Liver (tissue), 9 donors: ENCODE results near the gene TMCO4. TPM values are rescaled to one million over a fixed set of nuclear protein-coding genes. Genes with fewer than 3 reads are reported as not detected.

ENCODE experiments used
- DNase-seq: peaks from one replicate; pipeline ENCODE4 v3.0.0-alpha.2; 2017; ENCODE audit warnings: low spot score
- H3K27ac ChIP-seq, 2 donors: one replicate each; pipeline ENCODE4 v1.7.0; 2013; ENCODE audit warnings: inconsistent platforms in 2 of 2, low read length in 2 of 2, control low read depth in 1 of 2, low read depth in 1 of 2, mild to moderate bottlenecking in 1 of 2
- H3K27me3 ChIP-seq, 4 donors: one replicate each; pipeline versions ENCODE4 v1.6.1 to v1.7.0; 2013; ENCODE audit warnings: low read length in 3 of 4, inconsistent platforms in 1 of 4, mild to moderate bottlenecking in 1 of 4, moderate library complexity in 1 of 4; ENCODE audit not compliant: control insufficient read depth in 4 of 4, insufficient read depth in 4 of 4
- H3K36me3 ChIP-seq, 4 donors: one replicate each; pipeline versions ENCODE4 v1.6.1 to v1.7.0; 2013; ENCODE audit warnings: low read length in 3 of 4, mild to moderate bottlenecking in 3 of 4, low read depth in 1 of 4, moderate library complexity in 1 of 4; ENCODE audit not compliant: control insufficient read depth in 4 of 4, insufficient read depth in 3 of 4
- H3K4me1 ChIP-seq, 4 donors: one replicate each; pipeline versions ENCODE4 v1.6.1 to v1.7.0; 2013; ENCODE audit warnings: low read length in 3 of 4, mild to moderate bottlenecking in 3 of 4, moderate library complexity in 1 of 4; ENCODE audit not compliant: control insufficient read depth in 4 of 4, insufficient read depth in 4 of 4
- H3K4me3 ChIP-seq, 3 donors: one replicate each; pipeline versions ENCODE4 v1.6.1 to v1.7.0; 2013; ENCODE audit warnings: low read length in 3 of 3, control low read depth in 1 of 3, low read depth in 1 of 3, mild to moderate bottlenecking in 1 of 3
- H3K9ac ChIP-seq, 2 donors: one replicate each; pipeline ENCODE4 v1.7.0; 2013; ENCODE audit warnings: low read length in 2 of 2, mild to moderate bottlenecking in 2 of 2, moderate library complexity in 2 of 2, control low read depth in 1 of 2, low read depth in 1 of 2
- H3K9me3 ChIP-seq, 4 donors: one replicate each; pipeline versions ENCODE4 v1.6.1 to v1.7.0; 2013; ENCODE audit warnings: low read length in 3 of 4; ENCODE audit not compliant: control insufficient read depth in 4 of 4
- ATF3 ChIP-seq: IDR thresholded peaks from 2 replicates; pipeline ENCODE4 v1.6.1; 2016; ENCODE audit warnings: antibody characterized with exemption
- CTCF ChIP-seq: fragments of 150-350 bp; IDR thresholded peaks from 2 replicates; pipeline ENCODE4 v1.5.1; 2017; ENCODE audit warnings: improper control_type of control experiment, low read depth, low read length; ENCODE audit not compliant: missing input control
- EGR1 ChIP-seq, 2 donors: IDR thresholded peaks; 2 replicates each; pipeline ENCODE4 v1.6.1; 2016 to 2018; ENCODE audit warnings: antibody characterized with exemption in 2 of 2, low read depth in 2 of 2
- FOXA1 ChIP-seq: IDR thresholded peaks from 2 replicates; pipeline ENCODE4 v1.6.1; 2016; ENCODE audit warnings: antibody characterized with exemption
- FOXA2 ChIP-seq: IDR thresholded peaks from 2 replicates; pipeline ENCODE4 v1.6.1; 2016; ENCODE audit warnings: antibody characterized with exemption
- GABPA ChIP-seq, 2 donors: IDR thresholded peaks in 1 of 2; conservative IDR thresholded peaks in 1 of 2; 2 replicates each; pipeline ENCODE4 v1.6.1; 2016; ENCODE audit warnings: antibody characterized with exemption in 2 of 2, mild to moderate bottlenecking in 1 of 2, moderate library complexity in 1 of 2
- JUND ChIP-seq, 2 donors: IDR thresholded peaks; 2 replicates each; pipeline ENCODE4 v1.6.1; 2016; ENCODE audit warnings: antibody characterized with exemption in 2 of 2
- MAX ChIP-seq: IDR thresholded peaks from 2 replicates; pipeline ENCODE4 v1.6.1; 2016; ENCODE audit warnings: antibody characterized with exemption
- NR2F2 ChIP-seq: IDR thresholded peaks from 2 replicates; pipeline ENCODE4 v1.6.1; 2016; ENCODE audit warnings: antibody characterized with exemption
- SP1 ChIP-seq: IDR thresholded peaks from 2 replicates; pipeline ENCODE4 v1.6.1; 2018; ENCODE audit warnings: antibody characterized with exemption, mild to moderate bottlenecking
- TAF1 ChIP-seq: conservative IDR thresholded peaks from 2 replicates; pipeline ENCODE4 v1.6.1; 2016; ENCODE audit warnings: antibody characterized with exemption, mild to moderate bottlenecking
- YY1 ChIP-seq: IDR thresholded peaks from 2 replicates; pipeline ENCODE4 v1.6.1; 2016; ENCODE audit warnings: antibody characterized with exemption, mild to moderate bottlenecking
- ZBTB33 ChIP-seq: IDR thresholded peaks from 2 replicates; pipeline ENCODE4 v1.6.1; 2016; ENCODE audit warnings: antibody characterized with exemption
- WGBS: extraction: QIAGEN DNeasy Blood & Tissue Kit; methylation state at CpG from one replicate; pipeline ENCODE4 v1.1.7; 2013; 5-methylcytosine and 5-hydroxymethylcytosine counted together
- polyA plus RNA-seq, 2 donors: library from polyadenylated mRNA; stranded (reverse) in 1 of 2; unstranded in 1 of 2; fragments of 200-250 nt in 1 of 2; fragments of >200 nt in 1 of 2; fragmentation: Nextera tagmentation in 1 of 2; extraction: Ambion mirVana in 1 of 2; gene quantifications; one replicate each; pipeline versions ENCODE4 v1.2.1 to v1.2.3, GENCODE V29; 2013 to 2015
- total RNA-seq, 2 donors: library from RNA; depleted of rRNA; stranded (reverse); fragments of >200 nt; gene quantifications; one replicate each; pipeline ENCODE4 v1.2.3, GENCODE V29; 2014
- TF ChIP-seq, protein P1 (sequence below): IDR thresholded peaks from 2 replicates; pipeline ENCODE4 v1.6.1; 2016; ENCODE audit warnings: antibody characterized with exemption, mild to moderate bottlenecking
- donor health status: healthy.
- donor health status: healthy.
- donor health status: healthy.
- donor health status: healthy.
- donor health status: healthy.

The TMCO4 gene
- total and polyA plus RNA-seq, 4 donors, result 4.0 to 9.5 (median 6.0) TPM

GRCh38 chr1:19797827-19798226 is 1.9 kb downstream of the TMCO4 start:
- Histone ChIP-seq H3K9ac (no peak overlapping the region), H3K27me3 (no peaks in the 10 kb centered on the region), H3K36me3 (peaks cover 0 to 5% (median 2%) of the 10 kb centered on the region in 4 donors), H3K9me3 (no peaks in the 10 kb centered on the region), H3K4me3 (no peak overlapping the region), H3K4me1 (peaks cover 0 to 18% (median 9%) of the 10 kb centered on the region in 4 donors), H3K27ac (no peak overlapping the region)
- TF ChIP-seq YY1, result no peak
- WGBS, result 69% methylated on average over 5 of the region's 5 CpGs
- DNase-seq, result no peak

DNA sequence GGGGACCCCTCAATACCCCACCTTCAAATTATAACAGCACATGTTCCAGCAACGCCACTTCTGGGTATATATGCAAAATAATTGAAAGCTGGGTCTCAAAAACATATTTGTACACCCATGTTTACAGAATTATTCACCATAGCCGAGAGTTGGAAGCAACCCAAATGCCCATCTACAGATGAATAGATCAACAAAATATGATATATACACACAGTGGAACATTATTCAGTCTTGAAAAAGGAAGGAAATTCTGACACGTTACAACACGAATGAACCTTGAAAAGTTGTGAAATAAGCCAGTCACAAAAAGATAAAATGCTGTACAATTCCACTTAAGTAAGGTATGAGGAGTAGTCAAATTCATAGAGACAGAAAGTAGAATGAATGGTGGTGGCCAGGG is 5.1 kb downstream of the TMCO4 start:
- Histone ChIP-seq H3K27me3 (no peaks in the 10 kb centered on the region), H3K27ac (no peak overlapping the region), H3K4me3 (no peak overlapping the region), H3K9me3 (no peaks in the 10 kb centered on the region), H3K4me1 (peaks cover 0 to 11% (median 7%) of the 10 kb centered on the region in 4 donors), H3K36me3 (peaks cover 5 to 12% (median 11%) of the 10 kb centered on the region in 4 donors), H3K9ac (no peak overlapping the region)
- TF ChIP-seq NR2F2 (no peak), GABPA (IDR thresholded peaks at IDR 0.05 in 1 of 2, conservative IDR thresholded peaks at IDR 0.05 in 1 of 2) (no peak), TAF1 (no peak), SP1 (no peak), JUND (IDR thresholded peaks at IDR 0.05) (no peak), ZBTB33 (no peak), MAX (no peak), ATF3 (no peak), FOXA1 (no peak), FOXA2 (no peak), EGR1 (IDR thresholded peaks at IDR 0.05; ENCODE audit: low read depth in 2 of 2) (no peak), YY1 (no peak), CTCF (no peak)
- TF ChIP-seq, protein P1, sequence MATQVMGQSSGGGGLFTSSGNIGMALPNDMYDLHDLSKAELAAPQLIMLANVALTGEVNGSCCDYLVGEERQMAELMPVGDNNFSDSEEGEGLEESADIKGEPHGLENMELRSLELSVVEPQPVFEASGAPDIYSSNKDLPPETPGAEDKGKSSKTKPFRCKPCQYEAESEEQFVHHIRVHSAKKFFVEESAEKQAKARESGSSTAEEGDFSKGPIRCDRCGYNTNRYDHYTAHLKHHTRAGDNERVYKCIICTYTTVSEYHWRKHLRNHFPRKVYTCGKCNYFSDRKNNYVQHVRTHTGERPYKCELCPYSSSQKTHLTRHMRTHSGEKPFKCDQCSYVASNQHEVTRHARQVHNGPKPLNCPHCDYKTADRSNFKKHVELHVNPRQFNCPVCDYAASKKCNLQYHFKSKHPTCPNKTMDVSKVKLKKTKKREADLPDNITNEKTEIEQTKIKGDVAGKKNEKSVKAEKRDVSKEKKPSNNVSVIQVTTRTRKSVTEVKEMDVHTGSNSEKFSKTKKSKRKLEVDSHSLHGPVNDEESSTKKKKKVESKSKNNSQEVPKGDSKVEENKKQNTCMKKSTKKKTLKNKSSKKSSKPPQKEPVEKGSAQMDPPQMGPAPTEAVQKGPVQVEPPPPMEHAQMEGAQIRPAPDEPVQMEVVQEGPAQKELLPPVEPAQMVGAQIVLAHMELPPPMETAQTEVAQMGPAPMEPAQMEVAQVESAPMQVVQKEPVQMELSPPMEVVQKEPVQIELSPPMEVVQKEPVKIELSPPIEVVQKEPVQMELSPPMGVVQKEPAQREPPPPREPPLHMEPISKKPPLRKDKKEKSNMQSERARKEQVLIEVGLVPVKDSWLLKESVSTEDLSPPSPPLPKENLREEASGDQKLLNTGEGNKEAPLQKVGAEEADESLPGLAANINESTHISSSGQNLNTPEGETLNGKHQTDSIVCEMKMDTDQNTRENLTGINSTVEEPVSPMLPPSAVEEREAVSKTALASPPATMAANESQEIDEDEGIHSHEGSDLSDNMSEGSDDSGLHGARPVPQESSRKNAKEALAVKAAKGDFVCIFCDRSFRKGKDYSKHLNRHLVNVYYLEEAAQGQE, result no peak
- 85% methylated on average over 4 of the region's 4 CpGs for WGBS
- no peak for DNase-seq
